Right renal cortex interstitium (tissue), 3 donors: ENCODE measurements around the gene ACAA1. TPM values are rescaled to one million over a fixed set of nuclear protein-coding genes. Genes with fewer than 3 reads are reported as not detected.

Source experiments
- DNase-seq, 3 donors: peaks; one replicate each; pipeline ENCODE4 v3.0.0-alpha.2; 2013; ENCODE audit warnings: low read depth in 3 of 3, low spot score in 2 of 3
- polyA plus RNA-seq, 3 donors: library from polyadenylated mRNA; unstranded; fragments of 120-200 nt; gene quantifications; one replicate each; pipeline ENCODE4 v1.2.1, GENCODE V29; 2013; ENCODE audit not compliant: insufficient read length in 3 of 3

ACAA1 gene
- polyA plus RNA-seq, 3 donors, result 121 to 145 (median 144) TPM

GRCh38 chr3:38120693-38121450 lies 16.1 kb downstream of the ACAA1 start:
- DNase-seq, result no peak

- DNase-seq, result no peak
Measured at GRCh38 chr3:38119821-38120692, 16.9 kb downstream of the ACAA1 start.

- DNase-seq, result no peak
Measured at GRCh38 chr3:38119248-38119544, 17.7 kb downstream of the ACAA1 start.

- DNase-seq, result no peak
Measured at GRCh38 chr3:38118421-38119247, 18.3 kb downstream of the ACAA1 start.

GRCh38 chr3:38117748-38118420 lies 19.0 kb downstream of the ACAA1 start:
- no peak for DNase-seq

GRCh38 chr3:38117163-38117716 lies 19.7 kb downstream of the ACAA1 start:
- no peak for DNase-seq

- no peak for DNase-seq
Measured at GRCh38 chr3:38116471-38117162, 20.3 kb downstream of the ACAA1 start.

GRCh38 chr3:38115645-38116427 lies 21.1 kb downstream of the ACAA1 start:
- no peak for DNase-seq

GRCh38 chr3:38114875-38115644 lies 21.9 kb downstream of the ACAA1 start:
- no peak for DNase-seq

- no peak for DNase-seq
Measured at GRCh38 chr3:38114052-38114874, 22.7 kb downstream of the ACAA1 start.

- DNase-seq, result no peak
Measured at GRCh38 chr3:38112378-38112761, 24.6 kb downstream of the ACAA1 start.

- DNase-seq, result no peak
Measured at GRCh38 chr3:38111696-38112377, 25.1 kb downstream of the ACAA1 start.

GRCh38 chr3:38111201-38111600 lies 25.7 kb downstream of the ACAA1 start:
- no peak for DNase-seq

- DNase-seq, result no peak
Measured at GRCh38 chr3:38110314-38111050, 26.4 kb downstream of the ACAA1 start.

- DNase-seq, result no peak
Measured at GRCh38 chr3:38109580-38110313, 27.2 kb downstream of the ACAA1 start.
